ENCODE measurements around the gene ZNF830.

GRCh38 chr17:35006961-35007360, 45.6 kb downstream of the ZNF830 start:
- TF ChIP-seq CTCF (IDR thresholded peaks at IDR 0.05 in 2 of 3, conservative IDR thresholded peaks at IDR 0.05 in 1 of 3; ENCODE audit: borderline replicate concordance in 1 of 3, insufficient read depth in 1 of 3, low read depth in 2 of 3, low read length in 2 of 3) (no peak), POLR2A (IDR thresholded peaks at IDR 0.05; ENCODE audit: borderline replicate concordance, extremely low read depth, insufficient read depth, insufficient read length) (no peak), REST (IDR thresholded peaks at IDR 0.05; ENCODE audit: low read depth) (no peak), RAD21 (IDR thresholded peaks at IDR 0.05; ENCODE audit: low read depth) (no peak), FOSL1 (IDR thresholded peaks at IDR 0.05; ENCODE audit: low read depth) (no peak), ZFX (IDR thresholded peaks at IDR 0.05) (no peak), CEBPB (IDR thresholded peaks at IDR 0.05; ENCODE audit: low read depth) (no peak), ZNF274 (IDR thresholded peaks at IDR 0.05; ENCODE audit: low read depth, low read length) (no peak)
